GM21447 (cell line): Measurements from ENCODE around the gene ZBTB2.
A peak's percentile ranks its signal among the peaks of the same experiment; 100 is the strongest.
"Not testable (repeated sequence)": the region's sequence is repeated elsewhere in the genome, so short reads cannot be mapped to it uniquely, and the experiment has no call there.

Source experiments
- ATAC-seq: cut with Tn5 transposase; IDR thresholded peaks from one replicate; pipeline ENCODE4 v1.9.1; 2021; ENCODE audit not compliant: unreplicated experiment

Gene ZBTB2

GRCh38 chr6:151402228-151402627 is 10.9 kb upstream of the ZBTB2 start:
- ATAC-seq, result no peak

DNA sequence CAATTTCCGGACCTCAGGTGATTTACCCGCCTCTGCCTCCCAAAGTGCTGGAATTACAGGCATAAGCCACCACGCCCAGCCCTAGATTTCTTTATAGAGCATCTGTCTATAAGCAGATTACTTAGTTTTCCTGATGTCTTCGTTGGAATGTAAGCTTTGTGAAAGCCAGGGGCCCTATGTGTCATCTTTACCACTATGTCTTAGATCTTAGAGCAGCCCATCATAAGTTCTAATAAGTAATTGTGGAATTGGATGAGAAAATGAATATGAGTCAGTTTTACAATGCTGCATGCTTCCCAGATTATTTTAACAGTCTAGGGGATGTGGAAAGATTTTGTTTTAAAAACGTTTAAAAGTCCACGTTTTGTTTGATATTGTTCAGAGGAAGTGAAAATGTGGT is 9.1 kb upstream of the ZBTB2 start:
- ATAC-seq, result no peak

GRCh38 chr6:151399679-151400078 is 8.3 kb upstream of the ZBTB2 start:
- ATAC-seq, result no peak

GRCh38 chr6:151393410-151393809 is 2.1 kb upstream of the ZBTB2 start:
- no peak for ATAC-seq

DNA sequence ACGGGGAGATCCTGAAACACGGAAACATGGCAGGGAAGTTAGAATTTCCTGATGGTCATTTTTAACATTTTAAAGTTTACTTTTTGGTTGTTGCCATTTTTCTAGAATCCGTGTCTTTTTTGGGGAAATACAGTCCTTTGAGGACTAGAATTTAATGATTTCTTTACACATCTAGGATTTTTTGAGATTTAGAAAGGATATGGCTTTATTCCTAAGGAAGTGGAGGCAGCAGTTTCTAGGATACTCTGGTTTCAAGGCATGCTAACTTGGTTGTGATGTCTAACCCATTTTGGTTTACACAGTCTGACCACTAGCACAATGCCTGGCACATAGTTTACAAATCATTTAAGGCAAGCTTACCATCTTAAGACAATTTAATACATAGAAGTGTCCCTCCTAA is 1.1 kb upstream of the ZBTB2 start:
- ATAC-seq, result no peak

DNA sequence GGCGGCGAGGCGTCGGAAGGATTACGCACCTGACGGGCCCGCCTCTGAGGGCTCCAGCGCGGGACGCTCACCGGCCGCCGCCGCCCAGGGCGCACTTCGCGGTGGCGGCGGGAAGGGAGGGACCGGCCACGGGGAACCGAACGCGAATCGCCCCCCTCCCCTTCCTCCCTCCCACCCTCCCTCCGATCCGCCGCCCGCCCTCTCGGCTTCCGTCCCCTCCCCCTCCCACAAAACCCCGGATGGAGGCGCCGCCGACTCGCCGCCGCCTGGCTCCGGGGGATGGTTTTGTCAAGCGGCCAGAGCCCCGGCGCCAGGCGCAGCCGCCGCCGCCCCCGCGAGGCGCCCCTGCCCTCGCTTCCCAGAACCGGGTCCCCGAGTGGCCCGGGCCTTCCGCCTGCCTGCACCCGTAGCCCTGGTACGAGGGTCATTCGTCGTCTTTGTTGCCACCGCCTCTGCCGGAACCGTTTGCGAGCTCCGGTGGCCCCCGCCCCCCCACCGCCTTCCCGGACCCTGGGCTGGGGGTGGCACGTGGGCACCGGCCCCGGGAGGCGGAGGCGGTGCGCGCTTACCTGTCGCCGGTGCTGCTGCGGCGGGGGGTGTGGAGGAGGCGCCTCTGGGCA is 398 bp downstream of the ZBTB2 start:
- peak; percentile 14 for ATAC-seq

DNA sequence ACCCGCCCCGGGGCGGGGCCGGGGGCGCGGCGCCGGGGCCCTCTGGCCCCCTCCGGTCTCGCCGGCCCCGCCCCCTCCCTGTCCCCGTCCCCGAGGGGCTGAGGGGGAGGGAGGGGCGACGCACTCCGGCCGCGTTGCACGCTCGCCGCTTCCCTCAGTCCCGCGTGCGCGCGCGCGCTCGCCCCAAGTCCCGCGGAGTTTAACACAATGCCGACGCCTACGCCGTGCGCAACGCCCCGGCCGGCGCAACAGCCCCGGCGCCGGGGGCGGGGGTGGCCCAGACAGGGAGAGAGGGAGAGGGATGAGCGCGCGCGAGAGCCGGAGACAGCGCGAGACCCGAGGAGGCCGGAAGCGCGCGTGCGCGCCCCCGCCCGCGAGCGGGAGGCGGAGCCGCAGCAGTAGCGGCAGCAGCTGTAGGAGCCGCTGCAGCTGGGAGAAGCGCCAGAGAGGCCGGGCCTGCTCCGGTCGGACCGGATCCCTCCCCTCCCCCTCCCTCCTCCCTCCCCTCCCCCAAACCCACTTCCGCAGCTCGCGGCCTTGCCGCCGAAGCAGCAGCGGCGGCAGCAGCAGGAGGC is 996 bp downstream of the ZBTB2 start:
- peak; percentile 79 for ATAC-seq

- ATAC-seq, result peak; percentile 49
Observed at GRCh38 chr6:151389618-151390275, 1.6 kb downstream of the ZBTB2 start.

- no peak for ATAC-seq
Observed at GRCh38 chr6:151388997-151389617, 2.3 kb downstream of the ZBTB2 start.

DNA sequence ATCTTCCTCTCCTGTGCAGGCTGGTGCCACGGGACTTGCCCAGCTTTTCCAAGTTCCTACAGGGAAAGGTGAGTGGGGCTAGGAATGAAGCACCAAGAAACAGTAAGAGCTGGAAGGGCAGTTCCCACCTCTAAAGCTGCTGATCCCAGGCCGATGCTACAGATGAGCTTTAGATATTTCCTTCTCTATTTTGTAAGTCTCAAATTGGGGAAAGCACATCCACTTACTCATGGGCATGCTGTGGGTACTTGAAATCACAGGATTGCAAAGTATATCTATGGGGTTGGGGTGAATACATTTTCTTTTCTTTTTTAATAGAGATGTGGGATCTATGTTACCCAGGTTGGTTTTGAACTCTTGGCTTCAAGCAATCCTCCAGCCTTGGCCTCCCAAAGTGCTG is 3.1 kb downstream of the ZBTB2 start:
- no peak for ATAC-seq

- ATAC-seq, result no peak
Observed at GRCh38 chr6:151387175-151387970, 4.0 kb downstream of the ZBTB2 start.

DNA sequence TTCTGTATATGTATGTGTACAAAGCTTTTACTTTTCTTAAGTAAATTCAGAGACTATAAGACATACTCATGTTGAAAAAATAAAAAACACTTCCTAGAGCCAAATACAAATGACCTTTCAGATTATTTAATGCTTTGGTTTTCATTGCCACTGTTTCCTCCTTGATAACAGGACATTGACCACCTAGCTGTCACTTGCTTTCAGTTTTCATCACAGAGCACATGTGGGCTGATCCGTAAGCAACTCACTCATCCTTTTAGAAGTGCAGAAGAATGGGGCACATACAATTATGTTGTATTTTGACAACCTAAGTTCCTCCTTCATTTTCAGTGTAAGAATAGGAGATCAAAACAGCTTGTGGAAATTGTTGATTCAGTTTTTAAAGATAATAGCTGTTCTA is 6.2 kb downstream of the ZBTB2 start:
- no peak for ATAC-seq

DNA sequence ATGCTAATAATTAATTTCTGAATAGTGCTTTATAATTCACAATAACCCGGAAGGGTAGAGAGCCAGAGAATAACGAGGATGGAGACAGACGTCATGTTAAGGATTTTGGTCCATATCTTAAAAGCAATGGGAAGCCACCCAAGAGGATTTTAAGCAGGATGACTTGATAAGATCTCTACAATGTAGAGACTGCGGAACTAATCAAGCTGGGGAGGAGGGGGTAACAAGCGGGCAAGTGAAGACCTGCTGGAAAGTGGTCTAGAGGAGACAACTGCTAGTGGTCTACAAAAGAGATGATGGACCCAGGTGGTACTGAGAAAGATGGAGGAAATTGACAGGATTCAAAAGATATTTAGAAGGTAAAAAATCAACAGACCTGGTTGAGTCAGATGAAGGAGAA is 7.2 kb downstream of the ZBTB2 start:
- ATAC-seq, result no peak

- ATAC-seq, result not testable (repeated sequence)
Observed at GRCh38 chr6:151382631-151383030, 8.7 kb downstream of the ZBTB2 start.

GRCh38 chr6:151381722-151382121 is 9.6 kb downstream of the ZBTB2 start:
- no peak for ATAC-seq

GRCh38 chr6:151380848-151381205 is 10.5 kb downstream of the ZBTB2 start:
- no peak for ATAC-seq

GRCh38 chr6:151379933-151380847 is 11.2 kb downstream of the ZBTB2 start:
- peak; percentile 67 for ATAC-seq

DNA sequence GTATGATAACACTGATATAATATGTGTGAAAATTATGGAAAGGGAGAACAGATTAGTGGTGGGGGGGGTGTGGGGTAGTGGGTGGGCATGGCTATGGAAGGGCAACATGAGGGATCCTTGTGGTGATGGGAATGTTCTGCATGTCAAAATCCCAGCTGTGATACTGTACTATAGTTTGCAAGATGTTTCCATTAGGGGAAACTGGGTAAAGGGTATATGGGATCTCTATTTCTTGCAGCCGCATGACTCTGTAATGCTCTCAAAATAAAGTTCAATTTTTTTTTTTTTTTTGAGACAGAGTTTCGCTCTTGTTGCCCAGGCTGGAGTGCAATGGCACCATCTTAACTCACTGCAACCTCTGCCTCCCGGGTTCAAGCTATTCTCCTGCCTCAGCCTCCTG is 14.3 kb downstream of the ZBTB2 start:
- ATAC-seq, result no peak

- no peak for ATAC-seq
Observed at GRCh38 chr6:151376440-151376839, 14.9 kb downstream of the ZBTB2 start.

- ATAC-seq, result no peak
Observed at GRCh38 chr6:151375833-151376232, 15.5 kb downstream of the ZBTB2 start.
